Measurements from ENCODE around the gene EHBP1.

EHBP1 gene

DNA sequence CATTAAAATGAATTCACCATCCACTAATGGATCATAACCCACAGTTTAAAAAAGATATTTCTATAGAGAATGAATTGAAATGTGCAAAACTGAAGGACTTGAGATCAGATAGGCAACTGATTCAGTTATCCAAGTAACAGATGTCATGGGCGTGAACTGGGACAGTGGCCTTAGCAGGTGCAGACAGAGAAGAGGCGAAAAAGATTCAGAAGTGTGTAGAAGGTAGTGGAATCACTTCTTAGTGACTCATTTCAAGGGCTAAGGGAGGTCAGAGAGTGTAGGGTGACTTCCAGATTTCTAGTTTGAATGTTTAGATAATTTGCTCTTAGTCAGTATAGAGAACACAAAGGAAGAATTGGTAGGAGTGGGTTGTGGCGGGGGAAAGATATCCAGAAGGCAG, 79.7 kb downstream of the EHBP1 start:
- no peak for DNase-seq (ENCODE audit: low spot score)

DNA sequence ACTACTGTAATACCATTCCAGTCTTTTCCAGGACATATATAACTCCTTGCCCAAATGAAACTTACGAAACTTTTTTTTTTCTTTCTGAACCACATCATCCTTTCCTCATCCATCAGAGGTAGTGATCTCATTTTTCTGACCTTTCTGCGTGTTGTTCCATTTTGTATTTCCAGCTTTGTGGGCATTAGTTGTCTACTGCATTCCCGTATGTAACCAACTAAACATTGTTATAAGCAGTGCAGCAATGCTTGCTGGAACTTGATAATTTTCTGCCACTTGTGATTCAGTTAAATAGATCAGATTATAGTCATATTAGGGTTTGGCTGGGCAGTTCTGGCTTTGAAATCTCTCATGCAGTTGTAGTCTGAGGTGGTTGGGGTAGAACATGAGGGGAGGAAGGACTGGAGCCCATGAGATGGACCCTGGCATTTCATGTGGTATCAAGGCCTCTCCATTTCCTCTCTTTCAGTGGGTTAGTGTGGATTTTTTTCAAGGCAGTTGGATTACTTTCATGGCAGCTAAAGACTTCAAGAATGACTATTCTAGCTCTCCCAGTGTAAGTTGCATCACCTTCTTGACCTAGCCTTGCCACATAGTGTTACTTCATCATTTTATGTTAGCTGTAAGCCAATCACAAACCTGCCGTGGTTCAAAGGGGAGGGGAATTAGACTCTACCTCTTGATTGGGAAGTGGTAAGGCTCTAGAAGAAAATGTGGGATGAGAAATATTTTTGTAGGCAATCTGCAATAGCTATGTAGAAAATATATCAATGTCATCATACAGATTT, 80.5 kb downstream of the EHBP1 start:
- no peak for DNase-seq (ENCODE audit: low spot score)

DNA sequence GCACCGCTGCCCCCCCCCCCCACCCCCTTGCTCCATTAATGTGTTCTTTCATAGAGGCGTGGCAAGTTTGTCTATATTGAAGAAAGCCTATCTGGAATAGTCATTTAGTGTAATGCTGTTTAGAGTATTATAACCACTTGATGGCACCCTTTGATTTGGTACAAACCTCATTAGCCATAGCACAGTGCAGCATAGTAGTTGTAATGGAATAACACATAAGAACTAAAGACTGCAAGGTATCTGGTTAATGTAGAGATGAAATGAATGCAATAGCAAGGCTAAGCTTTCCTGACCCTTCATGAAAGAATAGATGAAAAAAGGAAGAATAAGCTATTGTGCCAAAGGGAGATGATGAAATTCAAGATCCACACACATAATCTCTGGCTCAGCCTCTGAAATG, 81.9 kb downstream of the EHBP1 start:
- peak; percentile 47 for DNase-seq (ENCODE audit: low spot score)

DNA sequence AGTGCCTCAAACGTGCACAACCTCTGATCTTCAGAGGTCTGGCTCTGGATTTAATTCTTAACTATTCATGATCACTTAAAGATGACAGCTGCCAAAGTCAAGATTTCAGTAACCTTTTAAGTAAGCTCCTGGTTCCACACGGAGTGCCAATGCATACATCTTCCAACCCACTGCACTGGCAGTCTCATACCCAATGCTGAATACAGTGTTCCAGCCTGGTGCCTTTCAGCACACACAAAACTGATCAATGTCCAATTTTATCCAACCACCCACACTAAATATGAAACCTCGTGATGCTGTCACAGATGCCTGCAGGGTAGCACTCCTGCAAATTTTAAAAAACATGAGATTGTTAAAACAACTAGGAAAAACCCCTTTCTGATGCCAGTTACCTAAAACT, 84.0 kb downstream of the EHBP1 start:
- no peak for DNase-seq (ENCODE audit: low spot score)

DNA sequence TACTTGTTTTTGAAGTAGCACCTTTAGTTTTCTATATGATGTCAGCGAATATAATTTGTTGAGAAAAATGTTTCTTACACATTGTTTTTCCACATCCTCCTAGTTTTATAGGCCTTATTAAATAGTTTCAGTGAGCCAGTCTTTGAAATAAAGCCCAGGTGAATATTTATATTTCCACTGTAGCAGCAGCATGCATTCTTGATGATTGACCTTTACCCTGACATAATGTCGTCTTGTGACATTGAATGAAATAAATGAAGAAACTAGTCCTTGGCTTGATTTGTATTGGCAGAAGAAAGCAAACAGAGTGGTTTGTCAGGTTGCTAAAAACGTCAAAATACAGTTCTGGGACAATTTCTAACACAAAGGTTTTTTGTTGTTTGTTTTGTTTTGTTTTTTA, 84.4 kb downstream of the EHBP1 start:
- no peak for DNase-seq (ENCODE audit: low spot score)

DNA sequence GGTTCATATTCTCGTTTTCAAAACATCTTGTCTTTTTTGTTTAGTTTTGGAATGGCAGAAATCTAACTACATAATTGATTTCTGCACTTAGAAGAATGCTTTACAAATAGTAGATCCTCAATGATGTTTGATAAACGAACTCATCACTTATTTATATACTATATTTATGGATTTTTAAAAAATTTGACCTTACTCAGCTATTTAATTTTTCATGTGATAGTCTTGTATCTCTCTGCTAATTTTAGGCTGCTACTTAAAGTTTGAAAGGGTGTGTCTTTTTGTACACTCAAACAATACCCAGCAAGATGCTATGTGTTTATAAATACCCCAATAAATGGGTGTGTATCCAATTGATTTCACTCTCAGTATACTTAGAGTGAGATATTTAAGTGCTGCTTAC, 86.9 kb downstream of the EHBP1 start:
- no peak for DNase-seq (ENCODE audit: low spot score)

DNA sequence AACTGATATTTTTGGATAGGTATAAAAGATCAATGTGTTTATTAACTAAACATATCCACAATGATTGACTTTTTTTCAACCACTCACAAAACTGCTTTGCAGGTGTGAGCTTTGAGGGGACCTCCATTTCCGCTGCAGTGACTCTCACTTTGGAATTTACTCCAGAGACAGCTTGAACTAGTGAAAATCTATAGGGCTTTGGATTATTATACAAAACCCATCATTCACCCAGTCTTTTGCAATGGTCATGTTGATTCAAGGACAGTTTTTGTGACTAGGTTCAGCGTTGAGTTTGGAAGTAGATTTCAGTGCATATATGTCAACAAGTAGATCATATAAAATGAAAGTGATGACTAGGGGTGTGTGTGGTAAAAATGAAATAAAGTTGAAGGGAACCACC, 87.7 kb downstream of the EHBP1 start:
- no peak for DNase-seq (ENCODE audit: low spot score)

DNA sequence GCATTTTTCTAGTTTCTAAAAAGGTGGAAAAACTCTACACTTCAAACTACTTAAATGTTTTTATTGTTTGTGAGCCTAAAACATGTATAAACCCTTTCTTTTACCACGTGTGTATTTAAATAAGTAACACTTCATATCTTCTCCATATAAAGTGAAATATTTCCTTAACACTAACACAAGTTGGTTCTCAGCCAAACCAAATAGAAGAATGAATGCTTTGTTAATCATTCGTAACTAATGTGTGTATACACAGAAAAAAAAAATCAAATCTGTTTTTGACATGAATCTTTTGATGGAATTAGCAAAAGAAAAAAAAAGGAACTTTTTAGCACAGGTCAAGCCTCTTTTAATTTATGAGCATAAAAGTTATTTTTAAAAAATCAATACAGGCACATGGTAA, 89.3 kb downstream of the EHBP1 start:
- peak; percentile 57 for DNase-seq (ENCODE audit: low spot score)

DNA sequence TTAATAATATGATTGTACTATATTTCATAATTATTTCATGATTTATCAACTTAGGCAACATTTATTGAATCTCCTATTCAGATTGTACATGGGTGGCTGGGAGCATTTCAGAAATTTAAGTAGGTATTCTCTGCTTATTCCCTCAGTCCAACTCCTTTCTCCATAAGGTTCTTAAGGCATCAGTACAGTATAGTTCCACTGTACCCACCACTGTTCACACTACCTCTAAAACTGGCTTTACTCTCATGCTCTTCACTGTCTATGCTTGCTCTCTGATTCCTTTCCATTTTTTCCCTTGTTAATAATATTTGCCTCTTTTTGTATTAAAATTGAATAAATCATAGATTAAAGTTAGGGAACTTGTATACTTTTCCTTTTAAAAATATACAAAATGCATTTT, 89.8 kb downstream of the EHBP1 start:
- no peak for DNase-seq (ENCODE audit: low spot score)

DNA sequence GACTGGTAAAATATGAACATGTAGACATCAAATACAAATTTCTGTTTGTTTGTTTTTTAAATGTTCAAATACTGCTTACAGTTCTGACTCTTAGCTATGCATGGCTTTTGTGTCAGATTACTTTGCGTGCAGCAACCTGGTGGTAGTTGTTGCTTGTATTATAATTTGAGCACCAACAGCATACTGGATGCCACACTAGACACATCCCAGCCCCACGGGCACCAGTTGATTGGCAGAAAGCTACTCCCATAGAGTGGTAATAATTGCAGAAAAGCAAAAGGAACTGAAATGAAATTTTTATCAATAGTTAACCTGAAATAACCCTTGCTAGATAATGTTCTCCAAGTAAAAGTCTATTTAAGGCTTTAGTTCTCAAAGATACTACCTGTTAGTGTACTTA, 91.6 kb downstream of the EHBP1 start:
- no peak for DNase-seq (ENCODE audit: low spot score)

DNA sequence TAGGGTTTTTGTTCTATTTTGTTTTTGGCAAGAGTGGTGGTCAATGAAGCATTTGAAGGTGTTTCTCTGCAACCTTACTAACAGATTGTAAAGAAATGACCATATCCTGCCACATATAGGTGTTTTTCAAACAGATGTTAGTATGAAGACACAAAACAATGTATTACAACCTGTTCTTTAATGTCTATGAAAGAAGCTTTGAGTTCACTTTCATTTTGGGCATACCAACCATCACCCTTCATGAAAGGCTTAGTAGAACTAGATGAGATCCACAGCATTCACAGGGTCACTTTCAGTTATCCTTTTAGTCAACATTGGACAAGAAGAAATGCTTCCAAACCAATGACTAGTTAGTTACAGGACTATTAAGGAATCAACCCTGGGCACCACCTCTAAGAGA, 95.1 kb downstream of the EHBP1 start:
- no peak for DNase-seq (ENCODE audit: low spot score)

DNA sequence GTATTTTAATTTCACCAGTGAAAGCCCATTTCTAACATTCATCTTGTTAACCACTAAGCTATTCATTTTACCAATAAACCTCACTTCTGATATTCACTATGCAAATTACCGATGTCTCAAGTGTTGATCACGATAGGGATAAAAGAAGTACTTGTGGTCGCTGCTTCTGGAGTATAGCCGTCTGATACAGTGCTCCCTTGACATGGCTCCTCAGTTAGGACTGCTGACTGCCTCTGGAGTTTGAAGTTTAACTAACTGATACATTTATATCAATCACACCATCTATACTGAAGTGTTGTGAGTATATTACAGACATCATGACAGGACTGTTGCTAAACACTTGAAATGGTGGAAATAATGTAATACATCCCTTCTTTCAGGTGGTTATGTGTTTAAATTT, 95.6 kb downstream of the EHBP1 start:
- no peak for DNase-seq (ENCODE audit: low spot score)

DNA sequence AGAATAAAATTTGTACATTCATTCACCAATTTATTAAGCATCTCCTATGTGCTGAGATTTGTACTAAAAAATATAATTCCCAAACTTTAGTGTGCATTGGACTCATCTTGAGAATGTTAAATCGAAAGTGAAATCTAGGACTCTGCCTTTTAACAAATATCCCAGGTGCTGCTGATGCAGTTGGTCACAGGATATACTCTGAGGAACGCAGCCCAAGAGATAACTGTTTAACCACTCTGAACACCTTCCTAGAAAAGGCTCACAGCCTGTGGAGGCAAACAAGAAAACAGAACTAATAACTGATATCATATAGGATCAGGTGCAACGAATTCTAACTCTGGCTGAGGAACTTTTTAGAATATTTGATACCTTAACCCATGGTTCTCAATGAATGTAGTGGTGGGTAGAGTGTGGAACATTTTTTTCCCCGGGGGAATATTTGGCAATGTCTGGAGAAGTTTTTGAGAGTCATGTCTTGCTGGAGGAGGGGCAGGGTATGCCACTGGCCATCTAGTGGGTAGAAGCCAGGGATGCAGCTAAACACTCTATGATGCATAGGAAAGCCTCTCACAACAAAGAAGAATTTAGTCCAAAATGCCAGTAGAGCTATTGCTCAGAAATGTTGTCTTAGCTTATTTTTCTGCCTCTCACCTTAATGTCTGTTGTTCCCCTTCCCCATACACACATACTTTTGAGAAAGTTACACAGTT, 96.5 kb downstream of the EHBP1 start:
- peak; percentile 19 for DNase-seq (ENCODE audit: low spot score)

DNA sequence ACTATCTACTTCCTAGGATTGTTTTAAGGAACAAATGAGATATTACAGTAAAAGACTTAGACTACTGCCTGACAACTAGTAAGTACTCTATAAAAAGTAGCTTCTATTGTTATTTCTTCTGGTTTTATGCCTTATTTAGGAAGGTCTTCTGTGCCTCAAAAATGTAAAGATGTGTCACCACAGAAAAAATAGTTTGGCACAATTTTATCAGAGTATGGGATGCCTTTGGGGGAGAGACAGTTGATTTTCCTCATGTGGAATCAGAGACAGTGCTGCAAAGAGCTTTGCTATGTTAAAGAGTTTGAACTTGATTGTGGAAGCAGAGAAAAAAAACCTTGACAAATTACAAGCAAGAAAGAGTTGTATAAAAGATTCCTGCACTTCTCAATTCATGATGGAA, 98.4 kb downstream of the EHBP1 start:
- DNase-seq (ENCODE audit: low spot score), result no peak

DNA sequence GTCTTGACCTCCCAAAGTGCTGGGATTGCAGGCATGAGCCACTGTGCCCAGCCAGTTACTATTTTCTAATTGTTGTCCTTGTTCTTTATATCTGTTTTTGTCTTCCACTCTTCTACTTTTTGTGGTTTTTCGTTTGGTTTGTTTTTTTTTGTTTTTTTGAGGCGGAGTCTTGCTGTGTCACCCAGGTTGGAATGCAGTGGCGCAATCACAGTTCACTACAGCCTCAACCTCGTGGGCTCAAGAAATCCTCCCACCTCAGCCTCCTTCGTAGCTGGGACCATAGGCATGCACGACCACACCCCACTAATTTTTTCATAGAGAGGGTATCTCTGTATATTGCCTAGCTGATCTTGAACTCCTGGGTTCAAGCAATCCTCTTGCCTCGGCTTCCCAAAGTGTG, 100.7 kb downstream of the EHBP1 start:
- DNase-seq (ENCODE audit: low spot score), result no peak

DNA sequence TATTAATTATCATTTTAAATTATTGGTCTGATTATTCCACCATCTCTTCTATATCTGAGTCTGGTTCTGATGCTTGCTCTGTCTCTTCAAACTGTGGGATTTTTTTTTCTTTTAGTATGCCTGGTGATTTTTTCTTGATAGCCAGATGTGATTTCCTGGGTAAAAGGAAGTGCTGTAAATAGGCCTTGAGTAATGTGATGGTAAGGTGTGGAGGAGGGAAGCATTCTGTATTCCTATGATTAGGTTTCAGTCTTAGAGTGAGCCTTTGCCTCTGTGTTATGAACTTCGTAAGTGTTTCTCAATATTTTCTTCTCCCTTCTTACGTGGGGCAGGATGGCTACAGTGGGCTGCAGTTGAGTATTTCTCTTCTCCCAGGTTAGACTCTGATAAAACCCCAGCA, 103.0 kb downstream of the EHBP1 start:
- no peak for DNase-seq (ENCODE audit: low spot score)

DNA sequence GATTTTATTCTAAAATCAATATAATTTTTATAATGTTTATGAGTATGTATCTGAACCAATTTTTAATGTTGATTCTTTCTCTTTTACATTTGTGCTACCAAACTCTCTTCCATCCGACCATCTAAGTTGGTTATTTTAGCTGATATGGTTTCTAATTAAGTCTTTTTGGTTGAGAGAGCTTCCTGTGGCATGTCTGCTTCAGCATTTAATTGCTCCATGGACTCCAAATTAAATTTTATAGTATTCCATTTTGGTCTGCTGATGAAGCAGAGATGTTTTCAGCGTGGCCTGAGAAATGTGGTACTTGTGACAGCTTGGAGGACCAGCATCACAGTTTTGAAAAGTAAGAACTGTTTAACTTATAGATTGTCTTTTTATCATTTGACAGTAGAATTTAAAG, 105.6 kb downstream of the EHBP1 start:
- DNase-seq (ENCODE audit: low spot score), result no peak

DNA sequence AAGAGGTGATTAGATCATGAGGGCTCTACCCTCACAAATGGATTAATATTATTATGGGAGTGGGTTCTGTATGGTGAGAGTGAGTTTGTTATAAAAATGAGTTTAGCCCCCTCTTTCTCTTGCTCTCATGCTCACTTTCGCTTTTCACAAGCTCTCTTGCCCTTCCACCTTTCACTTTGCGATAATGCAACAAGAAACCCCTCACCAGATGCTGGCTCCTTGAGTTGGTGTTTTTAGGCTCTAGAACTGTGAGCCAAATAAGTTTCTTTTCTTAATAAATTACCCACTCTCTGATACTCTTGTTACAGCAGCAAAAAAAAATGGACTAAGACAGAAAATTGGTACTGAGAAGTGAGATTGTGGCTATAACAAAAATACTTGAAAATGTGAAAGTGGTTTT, 106.5 kb downstream of the EHBP1 start:
- DNase-seq (ENCODE audit: low spot score), result no peak

DNA sequence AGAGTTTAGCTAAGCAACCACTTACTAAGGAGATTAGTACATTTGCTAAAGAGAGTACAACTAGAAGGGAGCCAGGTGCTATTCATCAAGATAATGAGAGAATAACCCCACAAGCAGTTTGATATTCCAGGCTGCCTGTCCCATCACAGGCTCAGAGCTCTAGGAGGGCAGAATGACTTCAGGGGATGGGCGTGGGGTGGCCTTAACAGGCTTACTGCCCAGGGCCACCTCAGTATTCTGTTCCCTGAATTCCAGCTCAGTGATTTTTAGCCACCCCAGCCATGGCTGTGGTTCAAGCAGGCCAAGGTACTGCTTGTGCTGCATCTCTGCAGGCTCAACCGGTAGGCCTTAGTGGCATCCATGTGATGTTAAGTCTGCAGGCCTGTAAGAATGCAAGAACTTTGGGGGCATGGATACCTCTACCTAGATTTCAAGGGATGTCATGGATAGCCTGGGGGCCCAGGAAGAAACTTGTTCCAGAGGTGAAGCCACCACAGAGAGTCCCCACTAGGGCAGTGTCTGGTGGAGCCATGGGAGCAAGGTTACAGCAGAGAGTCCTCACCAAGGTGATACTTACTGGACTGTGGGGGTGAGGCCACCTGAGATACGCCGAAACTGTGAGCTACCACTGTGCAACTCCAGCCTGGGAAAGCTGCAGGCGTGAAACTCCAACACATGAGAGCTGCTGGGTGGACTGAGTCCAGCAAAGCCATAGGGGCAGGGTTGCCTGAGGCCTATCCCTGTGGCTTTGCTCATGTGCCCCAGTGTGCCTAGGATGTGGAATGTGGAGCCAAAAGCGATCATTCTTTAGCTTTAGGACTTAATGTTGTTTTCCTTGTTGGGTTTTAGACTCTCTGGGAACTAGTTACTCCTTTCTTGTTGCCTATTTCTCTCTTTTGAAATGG, 107.7 kb downstream of the EHBP1 start:
- DNase-seq (ENCODE audit: low spot score), result no peak

DNA sequence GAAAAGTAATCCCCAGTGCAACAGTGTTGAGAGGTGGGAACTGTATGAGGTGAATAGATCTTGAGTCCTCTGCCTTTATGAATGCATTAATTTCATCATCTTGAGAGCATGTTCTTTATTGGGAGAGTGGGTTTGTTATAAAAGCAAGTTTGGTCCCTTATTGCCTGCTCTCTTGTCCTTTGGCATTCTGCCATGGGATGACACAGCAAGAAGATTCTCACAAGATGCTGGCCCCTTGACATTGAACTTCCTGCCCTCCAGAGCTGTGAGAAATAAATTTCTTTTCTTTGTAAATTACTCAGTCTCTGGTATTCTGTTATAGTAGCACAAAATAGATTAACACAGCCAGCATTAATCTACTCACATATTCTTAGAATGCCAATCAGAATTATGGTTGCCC, 108.6 kb downstream of the EHBP1 start:
- peak; percentile 63 for DNase-seq (ENCODE audit: low spot score)

DNA sequence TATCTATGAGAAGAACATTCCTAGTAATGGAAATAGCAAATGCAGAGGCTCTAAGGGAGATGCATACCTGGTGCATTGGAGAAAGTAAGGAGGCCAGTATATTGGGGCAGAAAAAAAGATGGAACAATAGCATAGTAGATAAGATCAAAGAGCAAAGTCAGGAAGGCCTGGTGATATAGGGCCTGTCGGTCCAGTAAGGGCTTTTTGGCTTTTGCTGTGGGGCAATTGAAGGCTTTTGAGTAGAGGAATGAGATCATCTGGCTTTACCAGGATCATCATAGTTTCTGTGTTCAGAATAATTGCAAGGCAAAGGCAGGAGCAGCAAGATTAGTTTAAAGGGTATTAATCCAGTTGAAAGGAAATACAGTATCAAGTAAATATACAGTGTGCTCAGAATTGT, 111.8 kb downstream of the EHBP1 start:
- no peak for DNase-seq (ENCODE audit: low spot score)

DNA sequence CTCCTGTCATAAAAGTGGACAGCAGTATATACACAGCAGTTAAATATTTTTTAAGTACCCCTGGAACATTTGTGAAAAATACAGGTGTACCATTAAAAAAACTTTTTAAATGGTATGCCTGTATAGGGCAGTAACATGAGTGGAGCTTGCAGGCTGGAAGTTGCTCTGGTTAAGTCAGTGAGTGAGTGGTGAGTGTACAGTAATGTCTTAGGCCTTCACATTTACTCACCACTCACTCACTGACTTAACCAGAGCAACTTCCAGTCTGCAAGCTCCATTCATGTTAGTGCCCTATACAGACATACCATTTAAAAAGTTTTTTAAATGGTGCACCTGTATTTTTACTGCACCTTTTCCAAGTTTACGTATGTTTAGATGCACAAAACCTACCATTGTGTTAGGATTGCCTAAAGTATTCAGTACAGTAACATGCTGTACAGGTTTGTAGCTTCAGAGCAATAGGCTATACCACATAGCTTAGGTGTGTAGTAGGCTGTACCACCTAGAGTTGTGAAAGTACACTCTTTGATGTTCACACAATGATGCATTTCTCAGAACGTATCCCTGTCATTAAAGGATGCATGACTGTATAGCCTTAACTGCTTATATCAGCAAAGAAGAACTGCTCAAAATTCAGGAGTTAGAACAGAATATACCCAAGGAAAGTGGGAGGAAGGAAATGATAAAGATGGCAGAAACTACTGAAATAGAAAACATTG, 112.6 kb downstream of the EHBP1 start:
- peak; percentile 66 for DNase-seq (ENCODE audit: low spot score)

Data from kidney tubule cell (primary cell).